ENCODE data around the gene RFX1.

GRCh38 chr19:13929956-13930355 lies 76.2 kb downstream of the RFX1 start:
- TF ChIP-seq CTCF (IDR thresholded peaks at IDR 0.05; ENCODE audit: poor library complexity, severe bottlenecking): no peak
- TF ChIP-seq REST (IDR thresholded peaks at IDR 0.05; ENCODE audit: borderline replicate concordance): no peak
- no peak for TF ChIP-seq EZH2 (IDR thresholded peaks at IDR 0.05; ENCODE audit: borderline replicate concordance, insufficient read depth, low read length, poor library complexity, severe bottlenecking)
- TF ChIP-seq MXI1 (conservative IDR thresholded peaks at IDR 0.05; ENCODE audit: poor library complexity, severe bottlenecking): no peak
- no peak for TF ChIP-seq SMC3 (conservative IDR thresholded peaks at IDR 0.05; ENCODE audit: poor library complexity)
- TF ChIP-seq POLR2AphosphoS5 (IDR thresholded peaks at IDR 0.05): no peak
- no peak for TF ChIP-seq TAF1 (IDR thresholded peaks at IDR 0.05; ENCODE audit: low read depth)

Data from neural cell (in vitro differentiated cells).